ENCODE data around the gene KCNT1. TPM values are rescaled to one million over a fixed set of nuclear protein-coding genes. Genes with fewer than 3 reads are reported as not detected.

Gene KCNT1
- total RNA-seq, 3 donors from 2014 or later = not detected

- Histone ChIP-seq H3K9me3 (no peaks in the 10 kb centered on the region), H3K4me1 (no peaks in the 10 kb centered on the region), H3K27me3 (peaks cover 0 to 39% of the 10 kb centered on the region in 2 donors), H3K36me3 (no peaks in the 10 kb centered on the region), H3K4me3 (no peak overlapping the region), H3K27ac (no peak overlapping the region)
- no peak for TF ChIP-seq POLR2A (IDR thresholded peaks at IDR 0.05)
- no peak for TF ChIP-seq POLR2AphosphoS5 (IDR thresholded peaks at IDR 0.05)
- TF ChIP-seq CTCF (IDR thresholded peaks at IDR 0.05) = no peak
- intact Hi-C loops (cut with DNase I; ENCODE audit: low total_unique reads) = loop anchor here (10.0 kb wide), 1 partner anchor 161 kb away; no protein-coding TSS in a partner anchor
- no peak for DNase-seq (ENCODE audit: low spot score in 2 of 2)
Measured at GRCh38 chr9:135773530-135774238, 71.7 kb downstream of the KCNT1 start.

DNA sequence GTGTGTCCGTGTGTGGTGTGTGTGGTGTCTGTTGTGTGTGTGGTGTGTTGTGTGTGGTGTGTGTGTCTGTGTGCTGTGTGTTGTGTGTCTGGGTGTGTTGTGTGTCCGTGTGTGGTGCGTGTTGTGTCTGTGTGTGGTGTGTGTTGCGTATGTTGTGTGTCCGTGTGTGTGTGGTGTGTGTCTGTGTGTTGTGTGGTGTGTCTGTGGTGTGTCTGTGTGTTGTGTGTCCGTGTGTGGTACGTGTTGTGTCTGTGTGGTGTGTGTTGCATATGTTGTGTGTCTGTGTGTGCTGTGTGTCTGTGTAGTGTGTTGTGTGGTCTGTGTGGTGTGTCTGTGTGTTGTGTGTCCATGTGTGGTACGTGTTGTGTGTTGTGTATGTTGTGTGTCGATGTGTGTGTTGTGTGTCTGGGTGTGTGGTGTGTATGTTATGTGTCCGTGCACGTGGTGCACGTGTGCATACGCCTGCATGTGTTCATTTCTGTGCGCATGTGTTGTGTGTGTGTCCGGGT, 72.3 kb downstream of the KCNT1 start:
- Histone ChIP-seq H3K4me3 (no peak overlapping the region), H3K36me3 (no peaks in the 10 kb centered on the region), H3K4me1 (no peaks in the 10 kb centered on the region), H3K27ac (no peak overlapping the region), H3K27me3 (peaks cover 0 to 38% of the 10 kb centered on the region in 2 donors), H3K9me3 (no peaks in the 10 kb centered on the region)
- TF ChIP-seq POLR2A (IDR thresholded peaks at IDR 0.05) (no peak), CTCF (IDR thresholded peaks at IDR 0.05) (no peak), POLR2AphosphoS5 (IDR thresholded peaks at IDR 0.05) (no peak)
- intact Hi-C loops (cut with DNase I; ENCODE audit: low total_unique reads) = loop anchor here (10.0 kb wide), 1 partner anchor 161 kb away; no protein-coding TSS in a partner anchor
- DNase-seq (ENCODE audit: low spot score in 2 of 2) = no peak

DNA sequence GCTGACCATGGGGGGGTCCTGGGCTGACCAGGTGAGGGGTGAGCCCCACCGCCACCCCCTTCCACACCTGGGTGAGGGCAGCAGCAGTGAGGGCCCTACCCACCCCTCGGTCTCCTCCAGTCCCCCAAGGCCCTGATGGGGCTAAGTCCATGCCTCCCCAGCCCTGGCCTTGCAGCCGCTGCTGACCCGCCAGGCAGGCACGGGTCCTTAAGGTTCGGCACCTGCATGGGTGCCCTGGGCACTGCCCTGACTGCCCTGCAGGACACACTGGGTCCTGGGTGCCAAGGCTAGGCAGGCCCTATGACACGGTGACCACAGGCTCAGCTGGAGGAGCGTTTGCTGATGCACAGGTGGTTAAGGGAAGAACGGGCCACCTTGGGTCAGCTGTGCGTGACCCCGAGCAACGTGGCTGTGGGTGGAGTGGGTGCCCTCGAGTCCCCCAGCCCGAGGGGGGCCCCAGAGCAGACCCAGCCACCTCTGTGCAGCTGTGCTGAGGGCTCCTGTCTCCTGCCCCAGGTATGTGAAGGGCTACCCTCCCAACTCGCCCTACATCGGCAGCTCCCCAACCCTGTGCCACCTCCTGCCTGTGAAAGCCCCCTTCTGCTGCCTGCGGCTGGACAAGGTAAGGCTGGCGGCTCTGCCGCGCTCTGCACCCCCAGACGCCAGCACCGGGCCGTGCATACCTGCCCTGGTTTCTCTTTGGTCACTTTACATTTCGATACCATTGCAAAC, 73.0 kb downstream of the KCNT1 start:
- intact Hi-C loops (cut with DNase I; ENCODE audit: low total_unique reads) = loop anchor here (10.0 kb wide), 1 partner anchor 160 kb away; no protein-coding TSS in a partner anchor
- Histone ChIP-seq H3K4me3 (no peak overlapping the region), H3K27me3 (peaks cover 0 to 35% of the 10 kb centered on the region in 2 donors), H3K27ac (no peak overlapping the region), H3K4me1 (no peaks in the 10 kb centered on the region), H3K9me3 (no peaks in the 10 kb centered on the region), H3K36me3 (no peaks in the 10 kb centered on the region)
- TF ChIP-seq CTCF (IDR thresholded peaks at IDR 0.05) (no peak), POLR2A (IDR thresholded peaks at IDR 0.05) (no peak), POLR2AphosphoS5 (IDR thresholded peaks at IDR 0.05) (no peak)
- no peak for DNase-seq (ENCODE audit: low spot score in 2 of 2)

DNA sequence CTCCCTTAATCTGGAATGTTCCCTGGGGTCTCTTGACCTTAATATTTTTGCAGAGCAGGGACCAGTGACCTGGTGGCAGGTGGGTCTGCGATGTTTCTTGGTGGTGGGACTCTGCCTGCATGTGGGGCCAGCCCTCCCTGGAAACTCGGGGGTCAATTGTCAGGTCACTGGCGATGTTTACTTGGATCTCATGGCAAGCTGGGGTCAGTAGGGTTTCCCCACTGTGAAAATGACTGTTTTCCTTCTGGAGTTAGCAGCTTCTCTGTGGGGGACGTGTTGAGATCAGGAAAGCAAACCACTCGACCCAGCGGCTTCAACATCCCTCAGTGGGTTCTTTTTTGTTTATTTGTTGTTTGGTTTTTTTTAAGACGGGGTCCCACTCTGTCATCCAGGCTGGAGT, 73.9 kb downstream of the KCNT1 start:
- Histone ChIP-seq H3K27me3 (peaks cover 0 to 31% of the 10 kb centered on the region in 2 donors), H3K36me3 (no peaks in the 10 kb centered on the region)

More for the DNA sequence above, 73.9 kb downstream of the KCNT1 start:
- H3K4me1 ChIP-seq = no peaks in the 10 kb centered on the region
- no peaks in the 10 kb centered on the region for H3K9me3 ChIP-seq
- H3K4me3 ChIP-seq = no peak overlapping the region
- DNase-seq (ENCODE audit: low spot score in 2 of 2) = no peak
- intact Hi-C loops (cut with DNase I; ENCODE audit: low total_unique reads) = loop anchor here (10.0 kb wide), 1 partner anchor 159 kb away; no protein-coding TSS in a partner anchor
- TF ChIP-seq POLR2A (IDR thresholded peaks at IDR 0.05) (no peak), POLR2AphosphoS5 (IDR thresholded peaks at IDR 0.05) (no peak), CTCF (IDR thresholded peaks at IDR 0.05) (no peak)
- H3K27ac ChIP-seq = no peak overlapping the region

All from breast epithelium (tissue), 4 donors.